SHP77 (cell line): ENCODE measurements around the gene OR1D5.
"Not testable (repeated sequence)": the region's sequence is repeated elsewhere in the genome, so short reads cannot be mapped to it uniquely, and the experiment has no call there.

Source experiments
- DNase-seq, 2 experiments: peaks; one replicate each; lab custom pipeline; 2025; lab: John Stamatoyannopoulos, UW

OR1D5 gene, protein sequence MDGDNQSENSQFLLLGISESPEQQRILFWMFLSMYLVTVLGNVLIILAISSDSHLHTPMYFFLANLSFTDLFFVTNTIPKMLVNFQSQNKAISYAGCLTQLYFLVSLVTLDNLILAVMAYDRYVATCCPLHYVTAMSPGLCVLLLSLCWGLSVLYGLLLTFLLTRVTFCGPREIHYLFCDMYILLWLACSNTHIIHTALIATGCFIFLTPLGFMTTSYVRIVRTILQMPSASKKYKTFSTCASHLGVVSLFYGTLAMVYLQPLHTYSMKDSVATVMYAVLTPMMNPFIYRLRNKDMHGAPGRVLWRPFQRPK

DNA sequence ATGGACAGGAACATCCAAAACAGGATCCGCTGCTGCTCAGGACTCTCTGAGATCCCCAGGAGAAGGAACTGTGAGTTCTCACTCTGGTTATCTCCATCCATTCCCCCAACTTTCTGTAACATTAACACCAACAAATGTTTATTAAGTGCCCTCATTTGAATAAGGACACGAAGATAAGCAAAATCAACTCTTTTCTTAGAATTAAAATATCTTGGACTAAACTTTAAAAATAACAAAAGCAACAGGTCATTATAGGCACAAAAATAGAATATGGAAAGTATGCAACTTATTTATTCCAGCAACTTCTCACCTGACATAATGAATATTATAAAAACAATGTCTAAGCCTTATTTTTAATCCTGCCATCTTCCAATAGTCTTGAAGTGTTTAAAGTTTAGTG, at the start of gene OR1D5:
TSS of gene OR1D5 (minus strand) at position 101 of the 400 bp plus-strand sequence. CDS start at position 101, 0 bp downstream.
- not testable (repeated sequence) for DNase-seq

DNA sequence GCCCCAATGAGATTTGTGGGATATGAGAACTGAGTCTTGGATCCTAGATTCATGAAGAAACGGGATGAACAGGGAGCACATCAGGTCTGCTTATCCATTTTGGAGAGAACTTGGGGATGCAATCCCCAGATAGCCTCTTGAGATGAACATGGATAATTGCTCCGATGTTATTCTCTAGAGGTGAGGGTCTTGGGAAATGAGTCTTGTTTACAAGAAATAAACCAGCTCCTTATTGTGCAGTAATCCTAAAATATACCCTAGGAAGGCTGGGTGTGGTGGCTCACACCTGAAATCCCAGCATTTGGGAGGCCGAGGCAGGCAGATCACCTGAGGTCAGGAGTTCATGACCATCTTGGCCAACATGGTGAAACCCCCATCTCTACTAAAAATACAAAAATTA, 40.9 kb upstream of the OR1D5 start, which contains the start of gene OR1D2:
TSS of gene OR1D2 (minus strand) at position 101 of the 400 bp plus-strand sequence. CDS start 11,426 bp downstream, outside the sequence.
- DNase-seq = no peak

DNA sequence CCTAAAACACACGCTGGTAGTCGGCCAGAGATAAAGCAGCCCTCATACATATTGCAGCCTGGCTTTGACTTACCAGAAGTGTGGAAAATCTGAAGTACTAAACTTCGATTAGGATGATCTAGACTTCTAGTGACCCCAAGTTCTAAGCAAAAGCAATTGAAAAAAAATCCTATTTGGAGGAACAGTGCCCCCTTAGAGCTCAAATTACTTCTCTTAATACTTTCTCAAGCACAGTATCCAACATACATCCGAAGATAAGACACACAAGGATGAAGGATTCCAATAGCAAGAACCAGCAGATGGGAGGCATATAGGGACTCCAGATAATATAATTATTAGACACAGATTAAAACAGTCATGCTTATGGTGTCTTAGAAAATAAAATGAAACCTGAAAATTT, 10.4 kb upstream of the OR1D5 start:
- not testable (repeated sequence) for DNase-seq

DNA sequence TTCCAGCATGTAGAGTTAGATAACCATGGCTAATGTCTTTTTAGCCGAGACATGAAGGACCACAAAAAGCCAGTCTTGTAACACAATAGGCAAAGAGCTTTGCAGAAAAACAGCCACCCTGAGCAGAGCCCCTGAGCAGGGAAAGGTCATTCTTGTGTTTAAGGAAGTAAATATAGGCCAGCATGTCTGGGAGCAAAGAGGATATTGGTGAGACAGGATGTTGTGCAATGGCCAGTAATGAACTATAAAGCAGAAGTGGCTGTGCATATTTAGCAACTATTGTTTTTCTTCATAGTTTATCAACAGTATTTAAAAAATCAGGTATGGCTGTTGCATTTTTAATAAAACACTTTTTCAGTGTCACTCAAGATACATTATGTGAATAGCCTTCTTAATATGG, 1.8 kb upstream of the OR1D5 start:
- DNase-seq = not testable (repeated sequence)

DNA sequence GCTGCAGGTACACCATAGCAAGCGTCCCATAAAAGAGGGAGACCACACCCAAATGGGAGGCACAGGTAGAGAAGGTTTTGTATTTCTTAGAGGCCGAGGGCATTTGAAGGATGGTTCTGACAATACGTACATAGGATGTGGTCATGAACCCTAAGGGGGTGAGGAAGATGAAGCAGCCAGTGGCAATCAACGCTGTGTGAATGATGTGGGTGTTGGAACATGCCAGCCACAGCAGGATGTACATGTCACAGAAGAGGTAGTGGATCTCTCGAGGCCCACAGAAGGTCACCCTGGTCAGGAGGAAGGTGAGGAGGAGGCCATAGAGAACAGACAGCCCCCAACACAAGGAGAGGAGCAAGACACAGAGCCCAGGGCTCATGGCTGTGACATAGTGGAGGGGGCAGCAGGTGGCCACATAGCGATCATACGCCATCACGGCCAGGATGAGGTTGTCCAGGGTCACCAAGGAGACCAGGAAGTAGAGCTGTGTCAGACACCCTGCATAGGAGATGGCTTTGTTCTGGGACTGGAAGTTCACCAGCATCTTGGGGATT, 506 bp downstream of the OR1D5 start:
- DNase-seq = not testable (repeated sequence)

DNA sequence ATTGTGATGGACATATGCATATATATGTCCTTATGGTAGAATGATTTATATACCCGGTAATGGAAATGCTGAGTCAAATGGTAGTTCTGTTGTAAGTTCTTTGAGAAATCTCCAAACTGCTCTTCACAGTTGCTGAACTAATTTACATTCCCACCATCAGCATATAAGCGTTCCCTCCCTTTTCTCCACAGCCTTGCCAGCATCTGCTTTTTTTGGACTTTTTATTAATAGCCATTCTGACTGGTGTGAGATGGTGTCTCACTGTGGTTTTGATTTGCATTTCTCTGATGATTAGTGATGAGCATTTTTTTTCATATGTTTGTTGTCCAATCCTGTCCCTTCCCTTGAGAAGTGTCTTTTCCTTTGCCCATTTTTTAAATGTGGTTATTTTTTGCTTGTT, 8.5 kb downstream of the OR1D5 start:
- not testable (repeated sequence) for DNase-seq

DNA sequence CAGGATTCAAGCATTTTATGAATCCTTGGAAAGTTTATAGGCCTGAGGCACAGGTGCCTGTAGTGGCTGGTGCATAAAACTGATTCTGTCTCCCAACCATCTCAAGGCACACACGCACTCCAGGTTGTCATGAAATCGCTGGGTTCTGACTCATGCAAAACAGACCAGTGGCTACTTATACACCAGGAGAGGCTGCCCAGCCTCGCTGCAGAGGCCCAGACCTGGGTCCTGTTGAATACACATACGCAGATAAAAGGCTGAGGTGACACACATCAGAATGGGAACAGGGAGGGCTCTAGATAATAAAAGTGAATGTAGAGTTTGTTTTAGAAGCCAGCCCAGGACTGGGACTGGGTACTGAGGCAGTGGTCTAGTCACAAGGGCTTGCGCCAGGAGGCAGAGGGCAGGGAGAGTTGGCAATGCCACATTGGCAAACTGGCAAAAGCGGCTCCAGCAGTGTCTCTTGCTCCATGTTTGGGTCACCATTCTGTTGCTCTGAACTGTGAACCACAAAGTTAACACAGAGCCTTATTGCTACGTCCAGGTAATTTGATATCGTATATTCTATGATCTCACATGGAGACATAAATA, 13.6 kb downstream of the OR1D5 start:
- peak in 1 of 2 experiments; percentile 13 for DNase-seq

DNA sequence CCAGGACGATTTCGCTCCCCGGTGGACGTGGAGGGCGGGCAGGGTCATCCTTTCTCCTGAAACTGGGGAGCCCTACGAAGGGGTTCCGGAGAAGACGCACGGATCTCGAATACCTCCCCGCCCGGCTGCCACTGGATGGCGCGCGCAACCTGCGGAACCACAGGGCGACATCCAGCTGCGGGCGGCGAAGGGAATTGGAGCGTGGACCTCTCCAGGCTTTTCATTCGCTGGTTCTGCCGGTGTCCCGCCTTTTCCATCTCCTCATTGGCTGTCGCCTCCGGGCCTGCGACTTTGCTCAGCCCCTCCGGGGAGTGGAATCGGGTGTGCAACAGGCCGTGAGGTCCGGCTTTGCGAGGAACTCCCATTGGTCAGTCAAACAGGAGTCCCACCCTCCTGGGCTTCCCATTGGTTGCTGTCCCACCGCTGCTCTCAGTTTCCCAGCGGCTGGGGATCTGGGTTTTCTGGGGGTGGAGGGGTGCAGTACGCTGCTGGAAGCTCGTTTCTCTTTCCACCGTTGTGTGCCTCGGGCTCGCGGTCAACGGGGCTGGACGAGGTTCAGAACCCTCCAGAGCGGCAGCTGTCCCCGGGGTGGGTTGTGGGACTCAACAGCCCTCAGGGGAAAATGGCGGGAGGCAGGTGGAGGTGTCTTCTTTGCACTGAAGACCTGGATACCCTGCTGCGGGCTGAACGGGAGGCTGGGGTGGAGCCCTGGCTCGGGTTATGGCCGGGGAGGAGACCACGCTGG, 14.5 kb downstream of the OR1D5 start:
- DNase-seq = peak; percentile 99 to 100

DNA sequence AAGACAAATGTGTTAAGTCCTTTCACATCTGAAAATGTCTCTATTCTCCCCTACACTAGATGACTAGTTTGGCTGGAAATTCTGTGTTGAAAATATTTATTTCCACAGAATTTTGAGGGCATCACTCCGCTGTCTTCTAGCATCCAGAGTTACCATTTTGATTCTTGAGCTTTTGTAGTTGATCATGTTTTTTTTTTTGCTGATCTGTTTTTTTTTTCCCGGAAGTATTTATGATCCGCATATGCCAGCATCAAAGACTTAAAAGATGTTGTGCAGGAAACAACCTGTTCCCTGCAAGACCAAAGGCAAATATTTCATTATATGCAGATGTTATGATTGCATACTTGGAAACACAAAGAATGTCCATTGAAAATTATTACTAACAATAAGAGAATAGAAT, 16.7 kb downstream of the OR1D5 start:
- no peak for DNase-seq

DNA sequence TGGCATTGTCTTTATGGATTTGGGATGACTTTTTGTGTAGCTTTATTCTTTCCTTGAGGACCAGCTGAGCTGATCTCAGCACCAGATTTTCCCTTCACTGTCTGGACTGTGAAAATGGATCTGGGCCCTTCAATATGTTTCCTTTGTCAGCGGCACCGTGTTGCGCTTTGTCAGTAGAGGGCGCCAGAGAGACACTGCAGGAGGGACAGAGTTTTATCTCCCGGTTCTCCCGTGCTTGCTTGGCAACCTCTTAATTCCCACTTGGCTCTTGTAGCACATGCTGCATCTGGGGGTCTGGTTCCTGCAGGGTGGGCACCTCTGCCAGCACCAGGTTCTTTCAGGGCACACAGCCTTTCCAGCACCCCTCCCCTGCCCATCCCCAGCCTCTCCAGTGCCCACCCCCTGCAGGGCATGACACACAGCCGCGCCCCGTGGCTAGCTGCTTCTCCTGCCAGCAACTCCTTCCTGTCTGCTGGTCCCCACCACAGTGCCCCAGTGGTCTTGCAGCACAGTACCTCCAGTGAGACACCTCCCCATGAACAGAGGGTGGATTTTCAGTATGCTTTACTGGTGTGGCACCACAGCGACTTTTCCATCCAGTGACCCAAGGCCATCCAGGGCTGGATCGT, 19.6 kb downstream of the OR1D5 start:
- peak in 1 of 2 experiments; percentile 50 for DNase-seq

DNA sequence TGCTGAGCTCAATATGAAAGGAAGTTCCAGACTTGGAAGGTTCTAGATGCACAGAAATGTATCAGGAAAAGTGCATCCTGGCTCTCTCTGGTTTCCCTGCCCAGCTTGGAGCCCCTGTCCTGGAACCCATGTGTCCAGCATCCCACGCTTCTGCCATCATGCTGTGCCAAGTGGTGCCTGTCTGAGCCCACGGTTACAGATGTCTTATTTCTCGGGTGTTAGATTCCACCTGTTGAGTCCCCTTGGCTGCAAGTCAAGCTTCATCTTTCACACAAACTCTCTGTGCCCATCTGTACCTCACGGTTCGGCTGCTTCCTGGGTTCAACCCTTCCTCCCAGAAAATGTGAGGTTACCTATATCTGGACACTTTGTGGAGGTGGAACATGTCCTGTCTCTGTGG, 22.5 kb downstream of the OR1D5 start:
- DNase-seq = no peak

DNA sequence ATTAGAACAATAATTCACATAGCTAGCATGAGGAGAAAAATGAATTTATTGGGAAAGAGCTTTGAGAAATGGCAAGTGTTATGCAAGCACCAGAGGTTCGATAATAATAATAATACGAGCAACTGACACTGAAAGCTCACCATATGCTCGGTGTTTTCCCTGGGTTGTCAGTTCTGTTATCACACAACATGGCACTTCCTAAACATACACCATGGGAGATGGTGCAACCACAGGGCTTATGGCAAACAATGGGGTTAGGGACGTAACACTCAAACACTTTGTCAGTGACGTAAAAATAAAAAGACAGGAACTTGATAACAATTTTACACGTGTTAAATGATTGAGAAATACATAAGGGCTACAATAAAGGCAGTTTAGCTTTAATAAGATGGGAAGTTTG, 23.7 kb downstream of the OR1D5 start:
- DNase-seq = no peak

DNA sequence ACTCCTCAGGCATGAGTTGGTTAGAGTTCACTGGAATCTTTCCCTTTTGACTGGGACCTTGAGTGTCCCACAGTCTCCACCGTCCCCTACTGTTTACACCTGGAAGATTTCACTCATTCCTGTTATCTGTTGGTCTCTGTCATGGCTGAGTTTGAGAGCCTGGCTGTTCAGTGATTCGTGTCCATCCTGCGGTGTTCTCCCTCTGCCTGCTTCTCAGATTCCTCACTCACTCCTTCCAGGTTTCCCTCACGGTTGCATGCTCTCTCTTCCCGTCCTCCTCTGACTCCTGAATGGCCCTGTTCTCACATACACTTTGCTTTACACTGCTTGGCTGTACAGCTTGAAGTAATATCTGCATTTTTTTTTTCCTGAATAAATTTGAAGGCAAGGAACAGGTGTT, 24.5 kb downstream of the OR1D5 start:
- DNase-seq = no peak

DNA sequence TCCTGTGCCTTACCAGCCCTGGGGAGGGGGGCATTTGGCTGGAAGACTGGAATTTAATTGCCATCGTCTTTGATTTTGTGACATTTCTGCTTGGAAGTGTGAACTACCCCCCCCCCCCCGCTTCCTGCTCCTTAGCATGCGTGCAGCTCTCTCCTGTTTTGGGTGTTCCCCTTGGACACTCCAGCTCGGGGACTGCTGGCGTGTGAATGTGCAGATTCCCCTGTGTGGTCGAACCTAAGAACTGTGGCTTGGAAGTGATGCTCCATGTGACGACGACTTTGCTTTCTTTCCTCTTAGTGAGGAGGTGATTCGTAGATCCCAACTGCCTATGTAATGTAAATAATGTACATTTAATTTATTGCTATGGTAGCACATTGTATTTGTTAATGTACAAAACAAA, 26.1 kb downstream of the OR1D5 start:
- no peak for DNase-seq

DNA sequence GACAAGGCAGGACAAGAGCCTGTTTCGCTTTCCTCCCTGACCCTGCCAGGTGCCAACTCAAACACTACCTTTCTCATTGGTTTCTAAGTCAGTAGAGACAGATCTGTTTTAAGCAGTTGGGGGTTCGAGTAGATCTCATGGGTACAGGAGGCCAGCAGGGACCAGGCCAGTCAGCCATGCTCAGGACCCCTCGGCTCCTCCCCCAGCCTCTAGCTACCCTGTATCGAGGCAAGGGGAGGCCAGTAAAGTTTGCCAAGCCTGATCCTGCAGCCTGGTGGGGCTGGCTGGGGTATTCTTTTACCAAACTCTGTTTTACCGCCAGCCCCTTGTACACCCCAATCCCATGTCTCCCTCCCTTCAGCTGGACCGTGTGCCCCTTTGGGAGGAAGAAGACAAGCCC, 26.6 kb downstream of the OR1D5 start:
- no peak for DNase-seq

DNA sequence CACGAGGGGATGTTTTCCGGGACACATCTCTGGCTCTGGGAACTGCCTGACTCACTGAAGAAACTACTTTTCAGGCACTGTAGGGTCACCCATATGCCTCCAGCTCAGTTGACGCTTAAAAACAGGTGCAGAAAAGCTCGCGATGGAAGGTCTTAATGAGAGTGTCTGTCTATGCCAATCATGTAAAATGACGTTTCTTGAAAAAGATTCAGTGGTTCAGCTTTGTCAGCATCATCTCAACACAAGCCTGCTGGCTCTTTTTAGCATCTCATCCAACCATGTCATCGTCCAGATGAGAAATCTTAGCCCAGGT, 27.5 kb downstream of the OR1D5 start:
- no peak for DNase-seq

DNA sequence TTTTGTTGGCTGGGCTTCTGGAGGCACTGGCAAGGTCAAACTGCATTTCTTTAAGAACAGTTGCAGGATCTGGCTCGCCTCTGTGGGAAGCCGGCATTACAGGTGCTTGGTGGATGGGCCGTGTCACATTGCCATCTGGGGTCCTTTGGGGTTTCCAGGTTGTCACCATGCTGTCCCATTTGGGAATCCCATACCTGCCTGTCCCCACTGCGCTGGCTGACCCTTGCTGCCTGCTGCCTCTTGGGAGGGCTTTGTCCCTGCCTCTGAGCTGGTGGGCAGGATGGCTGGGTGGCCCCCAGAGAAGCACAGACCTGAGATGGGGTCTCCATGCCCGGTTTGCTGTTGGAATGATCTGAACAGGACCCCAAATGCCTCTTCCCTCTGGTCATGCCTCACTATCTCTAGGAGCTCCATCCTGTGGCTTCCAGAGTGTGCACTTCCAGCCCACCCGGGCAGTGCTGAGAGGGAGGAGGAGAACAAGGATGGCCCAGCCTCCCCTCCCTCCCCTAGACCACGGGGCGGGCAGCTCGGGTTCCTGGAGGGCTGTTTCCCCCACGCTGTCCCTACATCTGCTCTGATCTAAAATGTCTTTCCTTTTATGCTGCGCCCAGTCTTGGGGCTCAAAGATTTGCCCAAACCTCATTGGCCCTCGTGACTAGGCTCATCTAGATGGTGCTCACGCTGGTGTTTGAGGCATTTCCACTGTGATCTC, 28.0 kb downstream of the OR1D5 start:
- no peak for DNase-seq

DNA sequence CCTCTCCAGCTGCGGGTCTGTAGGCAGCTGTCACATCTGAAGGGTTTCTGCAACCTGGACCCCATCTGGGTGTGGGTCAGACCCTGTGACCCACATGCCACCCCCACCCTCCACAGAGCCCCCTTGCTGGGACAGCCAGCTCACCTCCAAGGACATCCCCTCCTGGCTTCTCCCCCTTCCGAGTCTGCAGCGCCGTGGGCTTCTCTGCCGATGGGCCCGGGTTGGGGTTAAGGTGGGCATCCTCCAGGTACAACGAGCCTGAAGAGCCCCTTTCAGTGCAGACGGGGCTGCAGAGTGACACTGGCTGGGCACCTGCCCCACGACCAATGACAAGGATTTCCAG, 28.9 kb downstream of the OR1D5 start:
- no peak for DNase-seq

DNA sequence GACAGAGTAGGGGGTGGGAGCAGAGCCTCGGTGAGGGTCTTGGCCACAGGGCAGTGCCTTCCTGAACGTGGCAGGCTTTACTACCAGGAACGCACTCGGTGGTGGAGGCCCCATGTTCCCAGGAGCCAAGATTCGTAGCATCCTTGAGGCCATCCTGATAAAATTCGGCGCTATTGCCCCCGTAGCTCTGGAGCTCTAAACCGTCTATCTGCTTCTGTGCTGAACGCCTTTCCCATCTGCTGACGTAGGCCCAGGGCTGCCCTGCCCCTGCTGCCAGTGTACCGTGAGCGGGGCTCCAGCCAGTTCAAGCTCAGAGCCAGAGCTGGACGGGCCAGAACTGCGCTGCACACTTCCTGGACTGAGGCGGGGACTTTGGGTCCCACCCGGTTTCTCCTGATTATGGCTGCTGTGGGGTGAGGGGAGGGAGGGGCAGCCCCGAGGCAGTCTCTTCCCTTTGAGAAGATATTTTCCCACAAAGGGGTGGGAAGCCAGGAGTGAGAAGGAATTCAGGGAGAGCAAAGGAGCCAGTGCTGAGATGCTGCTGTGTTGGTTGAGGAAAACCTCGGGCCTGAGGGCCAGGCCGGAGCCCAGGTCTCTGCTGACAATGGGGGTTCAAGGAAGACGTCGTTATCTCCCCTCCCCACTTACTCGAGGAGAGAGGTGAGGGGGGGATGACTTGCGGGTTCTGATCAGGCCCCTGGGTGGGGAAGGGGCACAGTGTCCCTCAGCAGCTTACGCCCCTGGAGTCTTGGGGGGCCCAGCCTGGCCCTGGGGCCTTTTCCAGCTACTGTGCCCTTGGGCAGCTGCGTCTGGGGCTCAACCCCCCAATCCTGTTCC, 29.4 kb downstream of the OR1D5 start:
- no peak for DNase-seq

DNA sequence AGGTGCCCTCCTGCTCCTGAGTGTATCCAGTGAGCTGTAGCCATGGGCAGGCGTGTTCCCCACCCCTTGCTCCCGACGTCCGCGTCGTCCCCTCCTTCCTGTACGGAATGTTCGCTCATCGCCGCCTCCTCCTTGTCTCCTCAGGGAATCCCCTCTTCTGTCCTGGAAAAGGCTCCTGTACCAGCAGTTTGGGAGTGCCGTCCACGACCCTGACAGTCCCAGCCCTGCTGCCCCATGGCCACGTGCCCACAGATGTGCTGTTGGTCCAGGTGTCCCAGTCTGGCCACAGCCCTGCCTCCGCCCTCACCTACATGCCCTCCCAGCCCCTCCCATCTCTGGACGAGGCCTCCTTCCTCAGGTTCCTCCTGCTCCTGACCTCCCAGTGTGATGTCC, 30.2 kb downstream of the OR1D5 start:
- DNase-seq = no peak
